GM23338 (cell line): ENCODE measurements around the gene MPRIP. TPM values are rescaled to one million over a fixed set of nuclear protein-coding genes. Genes with fewer than 3 reads are reported as not detected.

Experiments
- ATAC-seq: fragments of 200-7000 bp; cut with Tn5 transposase; 3 replicates; pipeline ENCODE4 v1.9.1; 2020
- DNase-seq: peaks from one replicate; pipeline ENCODE4 v3.0.0-alpha.2; 2015; ENCODE audit warnings: low spot score
- H2AFZ ChIP-seq: fragments of 200-600 bp; sonication (generic); 2 replicates; pipeline ENCODE4 v1.8.0; 2016; ENCODE audit warnings: antibody characterized with exemption, mild to moderate bottlenecking, moderate library complexity
- H3F3A ChIP-seq: fragments of 200-600 bp; sonication (generic); replicated peaks from 2 replicates; pipeline ENCODE4 v1.8.0; 2017; ENCODE audit warnings: antibody characterized with exemption, mixed run types, low read depth
- H3K27ac ChIP-seq: fragments of 200-600 bp; sonication (generic); 2 replicates; pipeline ENCODE4 v1.6.1; 2016; ENCODE audit warnings: low read depth
- H3K27me3 ChIP-seq: fragments of 200-600 bp; sonication (generic); 2 replicates; pipeline ENCODE4 v1.8.0; 2016; ENCODE audit warnings: mild to moderate bottlenecking, mixed run types, moderate library complexity; ENCODE audit not compliant: insufficient read depth
- H3K36me3 ChIP-seq: fragments of 200-600 bp; sonication (generic); 2 replicates; pipeline ENCODE4 v1.8.0; 2016; ENCODE audit warnings: mild to moderate bottlenecking; ENCODE audit not compliant: insufficient read depth
- H3K4me1 ChIP-seq: fragments of 200-600 bp; sonication (generic); 2 replicates; pipeline ENCODE4 v1.8.0; 2016; ENCODE audit warnings: mild to moderate bottlenecking, moderate library complexity; ENCODE audit not compliant: insufficient read depth
- H3K4me2 ChIP-seq: fragments of 200-600 bp; sonication (generic); 2 replicates; pipeline ENCODE4 v1.7.1; 2017; ENCODE audit warnings: mixed run types
- H3K4me3 ChIP-seq: fragments of 200-600 bp; sonication (generic); 2 replicates; pipeline ENCODE4 v1.6.1; 2016; ENCODE audit warnings: mixed run types
- H3K79me2 ChIP-seq: fragments of 200-600 bp; sonication (generic); replicated peaks from 2 replicates; pipeline ENCODE4 v1.8.0; 2017; ENCODE audit warnings: mild to moderate bottlenecking; ENCODE audit not compliant: insufficient read depth
- H3K9me2 ChIP-seq: fragments of 200-600 bp; sonication (generic); 2 replicates; pipeline ENCODE4 v1.8.0; 2017; ENCODE audit not compliant: insufficient read depth
- H4K20me1 ChIP-seq: fragments of 200-600 bp; sonication (generic); replicated peaks from 2 replicates; pipeline ENCODE4 v1.8.0; 2017; ENCODE audit warnings: mild to moderate bottlenecking; ENCODE audit not compliant: insufficient read depth
- H3K27ac Mint-ChIP-seq: 2 replicates; pipeline ENCODE4 v1.8.0; 2020; ENCODE audit warnings: inconsistent platforms, mild to moderate bottlenecking, moderate library complexity, mixed read lengths
- H3K27me3 Mint-ChIP-seq: 3 replicates; pipeline ENCODE4 v1.8.0; 2022; ENCODE audit warnings: low read depth, mild to moderate bottlenecking, moderate library complexity, mixed read lengths, inconsistent platforms; ENCODE audit not compliant: insufficient read depth, poor library complexity
- H3K36me3 Mint-ChIP-seq: 3 replicates; pipeline ENCODE4 v1.8.0; 2021; ENCODE audit warnings: low read depth, mild to moderate bottlenecking, inconsistent platforms, moderate library complexity, mixed read lengths
- H3K4me1 Mint-ChIP-seq: 3 replicates; pipeline ENCODE4 v1.8.0; 2020; ENCODE audit warnings: mild to moderate bottlenecking, inconsistent platforms, mixed read lengths
- H3K4me3 Mint-ChIP-seq: 3 replicates; pipeline ENCODE4 v1.8.0; 2021; ENCODE audit warnings: moderate library complexity, mild to moderate bottlenecking, inconsistent platforms, mixed read lengths
- H3K9me3 Mint-ChIP-seq: 3 replicates; pipeline ENCODE4 v1.8.0; 2020; ENCODE audit warnings: moderate library complexity, mild to moderate bottlenecking, inconsistent platforms, mixed read lengths
- CREB1 ChIP-seq: fragments of 250-450 bp; sonication (Bioruptor Pico); IDR thresholded peaks from 2 replicates; pipeline ENCODE4 v1.5.0; 2020; ENCODE audit warnings: low read depth, mild to moderate bottlenecking, moderate library complexity
- EZH2phosphoT487 ChIP-seq: fragments of 200-600 bp; sonication (generic); IDR thresholded peaks from one replicate; pipeline ENCODE4 v1.8.1; 2018; ENCODE audit warnings: antibody characterized with exemption; ENCODE audit not compliant: unreplicated experiment
- POLR2AphosphoS5 ChIP-seq: IDR thresholded peaks from 2 replicates; pipeline ENCODE4 v1.6.1; 2016; ENCODE audit warnings: antibody characterized with exemption, low read depth
- STAT1 ChIP-seq: IDR thresholded peaks from one replicate; pipeline ENCODE4 v1.6.1; 2016; ENCODE audit warnings: antibody characterized with exemption; ENCODE audit not compliant: unreplicated experiment
- ZNF331 ChIP-seq: fragments of 250-450 bp; sonication (Bioruptor Pico); IDR thresholded peaks from 2 replicates; pipeline ENCODE4 v1.5.0; 2020; ENCODE audit warnings: low read depth, mild to moderate bottlenecking, moderate library complexity
- polyA plus RNA-seq: library from polyadenylated mRNA; unstranded; fragments of >200 nt; fragmentation: Nextera tagmentation; extraction: Ambion mirVana; gene quantifications from 2 replicates; pipeline ENCODE4 v1.2.1, GENCODE V29; 2016
- total RNA-seq: library from RNA; depleted of rRNA; stranded (reverse); fragments of >200 nt; shearing (Covaris generic); gene quantifications from 2 replicates; pipeline ENCODE4 v1.2.3, GENCODE V29; 2014
- TF ChIP-seq, protein P1 (sequence below): fragments of 250-450 bp; sonication (Bioruptor Pico); IDR thresholded peaks from 2 replicates; pipeline ENCODE4 v1.5.0; 2020; ENCODE audit warnings: mild to moderate bottlenecking, moderate library complexity
- TF ChIP-seq, protein P2 (sequence below): IDR thresholded peaks from one replicate; pipeline ENCODE4 v1.6.1; 2018; ENCODE audit warnings: antibody characterized with exemption; ENCODE audit not compliant: unreplicated experiment
- TF ChIP-seq, protein P3 (sequence below): IDR thresholded peaks from 2 replicates; pipeline ENCODE4 v1.6.1; 2016; ENCODE audit warnings: antibody characterized with exemption

The MPRIP gene
- total and polyA plus RNA-seq, 2 experiments from 2014 or later = 39.3 to 113 TPM

DNA sequence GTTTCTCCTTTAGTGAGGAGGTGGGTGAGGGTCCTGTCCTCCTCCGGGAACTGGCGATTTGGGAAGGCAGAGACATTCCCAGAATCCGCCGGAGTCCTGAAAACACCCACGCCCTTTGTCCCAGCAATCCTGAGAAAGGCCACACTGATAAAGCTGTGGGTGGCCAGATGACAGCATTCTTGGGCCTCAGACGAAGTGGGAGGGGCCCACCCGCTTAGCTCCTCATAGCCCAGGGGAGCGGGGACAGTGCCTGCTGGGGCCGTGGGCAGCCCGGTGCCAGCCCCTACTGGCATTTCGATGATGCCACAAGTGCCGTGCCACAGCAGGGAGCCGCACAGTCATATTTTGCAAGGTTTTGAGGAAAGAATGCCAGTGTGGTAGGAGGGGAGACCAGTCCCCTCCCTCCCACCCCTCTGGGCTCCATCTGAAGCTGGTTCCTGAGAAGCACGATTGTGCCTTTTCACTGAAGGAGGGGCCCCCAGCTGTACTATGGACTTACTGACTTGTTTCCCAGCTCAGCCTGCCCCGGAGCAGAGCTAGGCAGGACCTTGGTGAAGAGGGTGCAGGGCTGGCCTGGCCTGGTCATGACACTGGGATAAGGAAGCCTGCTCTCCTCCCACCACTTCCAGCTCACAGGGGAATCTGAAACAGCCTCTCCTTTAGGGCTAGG lies 20.9 kb upstream of the MPRIP start:
- Mint-ChIP-seq H3K9me3 (peaks cover 3% of the 10 kb centered on the region; the same call in 2 of the 3 replicates), H3K4me1 (no peaks in the 10 kb centered on the region; the same call in 2 of the 3 replicates), H3K4me3 (no peak overlapping the region), H3K27ac (no peak overlapping the region), H3K36me3 (no peaks in the 10 kb centered on the region), H3K27me3 (peaks cover 11% of the 10 kb centered on the region)
- Histone ChIP-seq H4K20me1 (no peaks in the 10 kb centered on the region), H3K4me3 (no peak overlapping the region), H3K27me3 (no peaks in the 10 kb centered on the region), H2AFZ (no peak overlapping the region), H3K27ac (no peak overlapping the region), H3K9me2 (no peaks in the 10 kb centered on the region), H3K79me2 (no peaks in the 10 kb centered on the region), H3K4me2 (no peak overlapping the region), H3K4me1 (no peaks in the 10 kb centered on the region), H3K36me3 (no peaks in the 10 kb centered on the region), H3F3A (no peaks in the 10 kb centered on the region)
- TF ChIP-seq, protein P1, sequence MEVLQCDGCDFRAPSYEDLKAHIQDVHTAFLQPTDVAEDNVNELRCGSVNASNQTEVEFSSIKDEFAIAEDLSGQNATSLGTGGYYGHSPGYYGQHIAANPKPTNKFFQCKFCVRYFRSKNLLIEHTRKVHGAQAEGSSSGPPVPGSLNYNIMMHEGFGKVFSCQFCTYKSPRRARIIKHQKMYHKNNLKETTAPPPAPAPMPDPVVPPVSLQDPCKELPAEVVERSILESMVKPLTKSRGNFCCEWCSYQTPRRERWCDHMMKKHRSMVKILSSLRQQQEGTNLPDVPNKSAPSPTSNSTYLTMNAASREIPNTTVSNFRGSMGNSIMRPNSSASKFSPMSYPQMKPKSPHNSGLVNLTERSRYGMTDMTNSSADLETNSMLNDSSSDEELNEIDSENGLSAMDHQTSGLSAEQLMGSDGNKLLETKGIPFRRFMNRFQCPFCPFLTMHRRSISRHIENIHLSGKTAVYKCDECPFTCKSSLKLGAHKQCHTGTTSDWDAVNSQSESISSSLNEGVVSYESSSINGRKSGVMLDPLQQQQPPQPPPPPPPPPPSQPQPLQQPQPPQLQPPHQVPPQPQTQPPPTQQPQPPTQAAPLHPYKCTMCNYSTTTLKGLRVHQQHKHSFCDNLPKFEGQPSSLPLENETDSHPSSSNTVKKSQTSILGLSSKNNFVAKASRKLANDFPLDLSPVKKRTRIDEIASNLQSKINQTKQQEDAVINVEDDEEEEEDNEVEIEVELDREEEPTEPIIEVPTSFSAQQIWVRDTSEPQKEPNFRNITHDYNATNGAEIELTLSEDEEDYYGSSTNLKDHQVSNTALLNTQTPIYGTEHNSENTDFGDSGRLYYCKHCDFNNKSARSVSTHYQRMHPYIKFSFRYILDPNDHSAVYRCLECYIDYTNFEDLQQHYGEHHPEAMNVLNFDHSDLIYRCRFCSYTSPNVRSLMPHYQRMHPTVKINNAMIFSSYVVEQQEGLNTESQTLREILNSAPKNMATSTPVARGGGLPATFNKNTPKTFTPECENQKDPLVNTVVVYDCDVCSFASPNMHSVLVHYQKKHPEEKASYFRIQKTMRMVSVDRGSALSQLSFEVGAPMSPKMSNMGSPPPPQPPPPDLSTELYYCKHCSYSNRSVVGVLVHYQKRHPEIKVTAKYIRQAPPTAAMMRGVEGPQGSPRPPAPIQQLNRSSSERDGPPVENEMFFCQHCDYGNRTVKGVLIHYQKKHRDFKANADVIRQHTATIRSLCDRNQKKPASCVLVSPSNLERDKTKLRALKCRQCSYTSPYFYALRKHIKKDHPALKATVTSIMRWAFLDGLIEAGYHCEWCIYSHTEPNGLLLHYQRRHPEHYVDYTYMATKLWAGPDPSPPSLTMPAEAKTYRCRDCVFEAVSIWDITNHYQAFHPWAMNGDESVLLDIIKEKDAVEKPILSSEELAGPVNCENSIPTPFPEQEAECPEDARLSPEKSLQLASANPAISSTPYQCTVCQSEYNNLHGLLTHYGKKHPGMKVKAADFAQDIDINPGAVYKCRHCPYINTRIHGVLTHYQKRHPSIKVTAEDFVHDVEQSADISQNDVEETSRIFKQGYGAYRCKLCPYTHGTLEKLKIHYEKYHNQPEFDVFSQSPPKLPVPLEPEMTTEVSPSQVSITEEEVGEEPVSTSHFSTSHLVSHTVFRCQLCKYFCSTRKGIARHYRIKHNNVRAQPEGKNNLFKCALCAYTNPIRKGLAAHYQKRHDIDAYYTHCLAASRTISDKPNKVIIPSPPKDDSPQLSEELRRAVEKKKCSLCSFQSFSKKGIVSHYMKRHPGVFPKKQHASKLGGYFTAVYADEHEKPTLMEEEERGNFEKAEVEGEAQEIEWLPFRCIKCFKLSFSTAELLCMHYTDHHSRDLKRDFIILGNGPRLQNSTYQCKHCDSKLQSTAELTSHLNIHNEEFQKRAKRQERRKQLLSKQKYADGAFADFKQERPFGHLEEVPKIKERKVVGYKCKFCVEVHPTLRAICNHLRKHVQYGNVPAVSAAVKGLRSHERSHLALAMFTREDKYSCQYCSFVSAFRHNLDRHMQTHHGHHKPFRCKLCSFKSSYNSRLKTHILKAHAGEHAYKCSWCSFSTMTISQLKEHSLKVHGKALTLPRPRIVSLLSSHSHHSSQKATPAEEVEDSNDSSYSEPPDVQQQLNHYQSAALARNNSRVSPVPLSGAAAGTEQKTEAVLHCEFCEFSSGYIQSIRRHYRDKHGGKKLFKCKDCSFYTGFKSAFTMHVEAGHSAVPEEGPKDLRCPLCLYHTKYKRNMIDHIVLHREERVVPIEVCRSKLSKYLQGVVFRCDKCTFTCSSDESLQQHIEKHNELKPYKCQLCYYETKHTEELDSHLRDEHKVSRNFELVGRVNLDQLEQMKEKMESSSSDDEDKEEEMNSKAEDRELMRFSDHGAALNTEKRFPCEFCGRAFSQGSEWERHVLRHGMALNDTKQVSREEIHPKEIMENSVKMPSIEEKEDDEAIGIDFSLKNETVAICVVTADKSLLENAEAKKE (CRISPR knock-in tag) = no peak
- TF ChIP-seq ZNF331 (CRISPR knock-in tag) = no peak
- TF ChIP-seq CREB1 (CRISPR knock-in tag) = no peak
- TF ChIP-seq, protein P2, sequence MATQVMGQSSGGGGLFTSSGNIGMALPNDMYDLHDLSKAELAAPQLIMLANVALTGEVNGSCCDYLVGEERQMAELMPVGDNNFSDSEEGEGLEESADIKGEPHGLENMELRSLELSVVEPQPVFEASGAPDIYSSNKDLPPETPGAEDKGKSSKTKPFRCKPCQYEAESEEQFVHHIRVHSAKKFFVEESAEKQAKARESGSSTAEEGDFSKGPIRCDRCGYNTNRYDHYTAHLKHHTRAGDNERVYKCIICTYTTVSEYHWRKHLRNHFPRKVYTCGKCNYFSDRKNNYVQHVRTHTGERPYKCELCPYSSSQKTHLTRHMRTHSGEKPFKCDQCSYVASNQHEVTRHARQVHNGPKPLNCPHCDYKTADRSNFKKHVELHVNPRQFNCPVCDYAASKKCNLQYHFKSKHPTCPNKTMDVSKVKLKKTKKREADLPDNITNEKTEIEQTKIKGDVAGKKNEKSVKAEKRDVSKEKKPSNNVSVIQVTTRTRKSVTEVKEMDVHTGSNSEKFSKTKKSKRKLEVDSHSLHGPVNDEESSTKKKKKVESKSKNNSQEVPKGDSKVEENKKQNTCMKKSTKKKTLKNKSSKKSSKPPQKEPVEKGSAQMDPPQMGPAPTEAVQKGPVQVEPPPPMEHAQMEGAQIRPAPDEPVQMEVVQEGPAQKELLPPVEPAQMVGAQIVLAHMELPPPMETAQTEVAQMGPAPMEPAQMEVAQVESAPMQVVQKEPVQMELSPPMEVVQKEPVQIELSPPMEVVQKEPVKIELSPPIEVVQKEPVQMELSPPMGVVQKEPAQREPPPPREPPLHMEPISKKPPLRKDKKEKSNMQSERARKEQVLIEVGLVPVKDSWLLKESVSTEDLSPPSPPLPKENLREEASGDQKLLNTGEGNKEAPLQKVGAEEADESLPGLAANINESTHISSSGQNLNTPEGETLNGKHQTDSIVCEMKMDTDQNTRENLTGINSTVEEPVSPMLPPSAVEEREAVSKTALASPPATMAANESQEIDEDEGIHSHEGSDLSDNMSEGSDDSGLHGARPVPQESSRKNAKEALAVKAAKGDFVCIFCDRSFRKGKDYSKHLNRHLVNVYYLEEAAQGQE = no peak
- TF ChIP-seq, protein P3, sequence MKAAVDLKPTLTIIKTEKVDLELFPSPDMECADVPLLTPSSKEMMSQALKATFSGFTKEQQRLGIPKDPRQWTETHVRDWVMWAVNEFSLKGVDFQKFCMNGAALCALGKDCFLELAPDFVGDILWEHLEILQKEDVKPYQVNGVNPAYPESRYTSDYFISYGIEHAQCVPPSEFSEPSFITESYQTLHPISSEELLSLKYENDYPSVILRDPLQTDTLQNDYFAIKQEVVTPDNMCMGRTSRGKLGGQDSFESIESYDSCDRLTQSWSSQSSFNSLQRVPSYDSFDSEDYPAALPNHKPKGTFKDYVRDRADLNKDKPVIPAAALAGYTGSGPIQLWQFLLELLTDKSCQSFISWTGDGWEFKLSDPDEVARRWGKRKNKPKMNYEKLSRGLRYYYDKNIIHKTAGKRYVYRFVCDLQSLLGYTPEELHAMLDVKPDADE = no peak
- TF ChIP-seq EZH2phosphoT487 = no peak
- no peak for TF ChIP-seq STAT1
- TF ChIP-seq POLR2AphosphoS5 = no peak
- no peak for DNase-seq
- peak; percentile 53 for ATAC-seq
